ENCODE measurements around the gene CXorf58. TPM values are rescaled to one million over a fixed set of nuclear protein-coding genes. Genes with fewer than 3 reads are reported as not detected.

CXorf58 gene
- total and polyA plus RNA-seq, 2 experiments from 2014 or later: 0.56 TPM; not detected in 1

GRCh38 chrX:23911126-23911835, 3.5 kb downstream of the CXorf58 start:
- no peaks in the 10 kb centered on the region for H4K20me1 ChIP-seq (replicated peaks; ENCODE audit: insufficient read depth)
- no peaks in the 10 kb centered on the region; the same call in 1 of the 2 replicates for H3F3A ChIP-seq (replicated peaks; ENCODE audit: low read depth)
- no peaks in the 10 kb centered on the region for H3K27me3 ChIP-seq (ENCODE audit: insufficient read depth)
- no peak overlapping the region for H2AFZ ChIP-seq
- H3K4me1 Mint-ChIP-seq: peaks cover 7% of the 10 kb centered on the region; the same call in 2 of the 3 replicates
- H3K4me3 Mint-ChIP-seq: no peak overlapping the region
- H3K79me2 ChIP-seq (replicated peaks; ENCODE audit: insufficient read depth): peaks cover 5% of the 10 kb centered on the region
- DNase-seq (ENCODE audit: low spot score) (no peak), ATAC-seq (no peak)
- no peak overlapping the region for H3K27ac ChIP-seq (ENCODE audit: low read depth)
- peaks cover 5% of the 10 kb centered on the region for H3K4me1 ChIP-seq (ENCODE audit: insufficient read depth)
- H3K9me3 Mint-ChIP-seq: no peaks in the 10 kb centered on the region
- TF ChIP-seq EZH2 (IDR thresholded peaks at IDR 0.05; ENCODE audit: low read depth, unreplicated experiment) (no peak), ZNF114 (CRISPR knock-in tag; IDR thresholded peaks at IDR 0.05) (no peak), CTCF (conservative IDR thresholded peaks at IDR 0.05; ENCODE audit: low read depth in 2 of 2) (no peak), REST (IDR thresholded peaks at IDR 0.05; ENCODE audit: unreplicated experiment) (no peak), CREB1 (CRISPR knock-in tag; IDR thresholded peaks at IDR 0.05; ENCODE audit: low read depth) (no peak), ETS1 (IDR thresholded peaks at IDR 0.05) (no peak), STAT1 (IDR thresholded peaks at IDR 0.05; ENCODE audit: unreplicated experiment) (no peak), JUNB (IDR thresholded peaks at IDR 0.05; ENCODE audit: unreplicated experiment) (no peak), NANOG (IDR thresholded peaks at IDR 0.05; ENCODE audit: borderline replicate concordance) (no peak), EZH2phosphoT487 (IDR thresholded peaks at IDR 0.05; ENCODE audit: unreplicated experiment) (no peak), POLR2AphosphoS5 (IDR thresholded peaks at IDR 0.05; ENCODE audit: low read depth) (no peak), ZNF462 (CRISPR knock-in tag; IDR thresholded peaks at IDR 0.05) (no peak), ZNF331 (CRISPR knock-in tag; IDR thresholded peaks at IDR 0.05; ENCODE audit: low read depth) (no peak)
- no peak overlapping the region for H3K4me3 ChIP-seq
- H3K9me2 ChIP-seq (ENCODE audit: insufficient read depth): no peaks in the 10 kb centered on the region
- no peak overlapping the region; the same call in 1 of the 2 replicates for H3K27ac Mint-ChIP-seq
- no peak overlapping the region for H3K4me2 ChIP-seq
- H3K36me3 Mint-ChIP-seq (ENCODE audit: low read depth): no peaks in the 10 kb centered on the region
- no peaks in the 10 kb centered on the region for H3K27me3 Mint-ChIP-seq (ENCODE audit: insufficient read depth, low read depth, poor library complexity)
- no peaks in the 10 kb centered on the region for H3K36me3 ChIP-seq (ENCODE audit: insufficient read depth)
